ENCODE results near the gene UBE2QL1.
A peak's percentile ranks its signal among the peaks of the same experiment; 100 is the strongest.

UBE2QL1 gene

GRCh38 chr5:6472792-6473191 is 24.1 kb downstream of the UBE2QL1 start:
- H3K4me1 Mint-ChIP-seq = no peaks in the 10 kb centered on the region
- H3K36me3 Mint-ChIP-seq = no peaks in the 10 kb centered on the region
- H3K27me3 Mint-ChIP-seq = peaks cover 56% of the 10 kb centered on the region
- no peak overlapping the region for H3K4me3 Mint-ChIP-seq
- H3K27ac Mint-ChIP-seq = no peak overlapping the region
- no peak for ATAC-seq
- peaks cover 4% of the 10 kb centered on the region for H3K9me3 Mint-ChIP-seq

- ATAC-seq = peak; percentile 32
- Mint-ChIP-seq H3K27me3 (peaks cover 53% of the 10 kb centered on the region), H3K9me3 (peaks cover 4% of the 10 kb centered on the region), H3K36me3 (no peaks in the 10 kb centered on the region), H3K4me1 (no peaks in the 10 kb centered on the region), H3K4me3 (no peak overlapping the region), H3K27ac (no peak overlapping the region)
These were observed 24.6 kb downstream of the UBE2QL1 start for GRCh38 chr5:6473284-6473683.

DNA sequence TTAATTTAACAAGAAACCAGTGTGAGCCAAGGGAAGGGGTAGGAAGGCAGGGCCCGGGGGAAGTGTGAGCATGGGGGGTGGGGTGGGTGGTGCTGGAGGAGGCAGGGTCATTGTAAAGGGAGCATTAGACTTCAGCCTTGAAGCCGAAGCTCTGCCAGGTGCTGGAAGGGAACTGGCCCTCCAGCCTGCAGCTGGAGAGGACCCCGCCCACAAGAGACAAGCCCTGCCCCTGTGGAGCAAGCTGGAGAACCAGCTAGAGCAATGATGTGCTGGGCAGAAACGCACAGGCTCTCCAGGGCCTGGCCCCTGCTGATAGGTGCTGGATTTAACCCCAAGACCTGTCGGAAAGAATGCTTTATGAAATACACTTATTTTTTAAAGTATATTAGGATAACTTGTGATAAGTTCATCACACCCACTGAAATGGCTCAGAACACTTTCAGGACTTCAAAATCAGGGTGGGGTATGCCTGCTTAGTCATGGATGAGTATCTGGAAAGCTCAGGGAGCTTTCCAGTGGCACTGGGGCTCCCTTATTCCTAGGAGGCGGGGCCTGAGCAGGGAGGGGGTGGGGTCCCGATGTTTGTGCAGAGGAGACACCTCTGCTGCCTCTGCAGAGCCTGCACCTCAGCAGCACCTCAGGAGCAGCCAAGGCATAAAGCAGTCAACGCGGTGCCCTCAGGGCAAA is 27.1 kb downstream of the UBE2QL1 start:
- Mint-ChIP-seq H3K36me3 (no peaks in the 10 kb centered on the region), H3K9me3 (peaks cover 4% of the 10 kb centered on the region), H3K4me1 (peaks cover 10% of the 10 kb centered on the region), H3K27ac (no peak overlapping the region), H3K4me3 (no peak overlapping the region), H3K27me3 (peaks cover 44% of the 10 kb centered on the region)
- no peak for ATAC-seq

- Mint-ChIP-seq H3K27me3 (peaks cover 39% of the 10 kb centered on the region), H3K4me3 (no peak overlapping the region), H3K36me3 (no peaks in the 10 kb centered on the region), H3K4me1 (peaks cover 15% of the 10 kb centered on the region), H3K27ac (no peak overlapping the region), H3K9me3 (peaks cover 2% of the 10 kb centered on the region)
- no peak for ATAC-seq
These were observed 27.6 kb downstream of the UBE2QL1 start for GRCh38 chr5:6476313-6476661.

GRCh38 chr5:6478793-6479192 is 30.1 kb downstream of the UBE2QL1 start:
- Mint-ChIP-seq H3K9me3 (no peaks in the 10 kb centered on the region), H3K27ac (no peak overlapping the region), H3K4me3 (no peak overlapping the region), H3K27me3 (peaks cover 25% of the 10 kb centered on the region), H3K4me1 (peaks cover 39% of the 10 kb centered on the region), H3K36me3 (no peaks in the 10 kb centered on the region)
- no peak for ATAC-seq

DNA sequence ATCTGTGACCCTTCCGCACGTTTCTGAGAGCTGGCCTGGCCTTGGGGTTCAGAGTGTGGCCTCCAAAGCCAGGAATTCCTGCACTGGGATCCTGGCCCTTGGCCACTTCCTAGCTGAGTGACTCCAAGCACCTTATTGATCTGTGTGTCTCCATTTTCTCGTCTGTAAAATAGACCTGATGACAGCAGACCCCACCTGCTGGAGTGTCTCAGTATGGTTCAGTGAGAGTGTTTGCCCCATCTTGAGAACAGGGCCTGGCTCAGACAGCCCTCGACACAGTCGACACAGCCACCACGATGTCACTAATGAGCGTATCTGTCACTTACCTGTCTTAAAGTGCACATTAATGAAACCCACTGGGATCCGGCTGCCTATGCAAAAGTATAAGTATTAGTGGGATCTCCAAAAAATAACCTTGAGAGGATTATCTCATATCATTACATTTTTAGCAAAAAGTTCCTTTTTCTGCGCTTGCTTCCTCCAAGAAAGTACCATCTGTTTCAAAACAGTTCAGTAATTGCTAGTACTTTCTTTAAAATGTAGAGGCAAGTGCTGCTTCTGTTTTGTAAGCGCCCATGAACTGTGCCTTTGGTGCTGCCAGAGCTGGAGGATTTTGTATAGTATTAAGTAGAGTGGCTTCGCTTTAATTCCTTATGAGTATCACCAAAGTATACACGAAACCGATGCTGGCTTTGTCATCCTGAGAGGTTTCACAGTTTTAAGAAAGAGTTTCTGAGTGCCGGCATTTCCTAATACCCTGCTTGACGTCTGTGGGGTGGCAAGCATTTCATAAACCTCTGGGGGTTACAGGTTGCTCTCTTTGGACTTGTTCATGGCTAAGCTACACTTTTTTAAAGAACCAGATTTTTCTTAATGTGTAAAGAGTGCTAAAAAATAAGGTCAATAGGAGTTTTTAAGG is 31.7 kb downstream of the UBE2QL1 start:
- Mint-ChIP-seq H3K27ac (peak overlapping the region; percentile 53), H3K9me3 (no peaks in the 10 kb centered on the region), H3K36me3 (no peaks in the 10 kb centered on the region), H3K27me3 (peaks cover 19% of the 10 kb centered on the region), H3K4me1 (peaks cover 55% of the 10 kb centered on the region), H3K4me3 (no peak overlapping the region)
- ATAC-seq = peak; percentile 31

DNA sequence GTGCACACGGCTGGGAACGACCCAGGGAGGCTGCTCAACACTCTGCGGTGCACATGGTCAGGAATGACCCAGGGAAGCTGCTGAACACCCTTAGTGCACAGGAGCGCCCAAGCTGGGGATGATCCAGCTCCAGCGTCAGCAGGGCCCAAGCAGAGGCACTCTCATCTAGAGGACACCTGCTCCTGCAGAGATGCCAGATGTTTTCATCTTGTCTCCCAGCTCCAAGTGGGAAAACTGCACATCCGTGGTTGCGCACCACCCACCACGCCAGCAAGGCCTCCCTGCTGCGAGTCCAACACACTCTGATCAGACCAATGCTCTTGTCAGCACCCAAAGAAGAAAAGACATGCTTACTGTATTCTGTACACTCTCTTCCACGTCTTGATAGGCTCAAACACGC is 34.1 kb downstream of the UBE2QL1 start:
- Mint-ChIP-seq H3K27me3 (peaks cover 28% of the 10 kb centered on the region), H3K9me3 (no peaks in the 10 kb centered on the region), H3K4me3 (no peak overlapping the region), H3K4me1 (peaks cover 77% of the 10 kb centered on the region), H3K36me3 (no peaks in the 10 kb centered on the region), H3K27ac (peak overlapping the region; percentile 84)
- ATAC-seq = no peak

DNA sequence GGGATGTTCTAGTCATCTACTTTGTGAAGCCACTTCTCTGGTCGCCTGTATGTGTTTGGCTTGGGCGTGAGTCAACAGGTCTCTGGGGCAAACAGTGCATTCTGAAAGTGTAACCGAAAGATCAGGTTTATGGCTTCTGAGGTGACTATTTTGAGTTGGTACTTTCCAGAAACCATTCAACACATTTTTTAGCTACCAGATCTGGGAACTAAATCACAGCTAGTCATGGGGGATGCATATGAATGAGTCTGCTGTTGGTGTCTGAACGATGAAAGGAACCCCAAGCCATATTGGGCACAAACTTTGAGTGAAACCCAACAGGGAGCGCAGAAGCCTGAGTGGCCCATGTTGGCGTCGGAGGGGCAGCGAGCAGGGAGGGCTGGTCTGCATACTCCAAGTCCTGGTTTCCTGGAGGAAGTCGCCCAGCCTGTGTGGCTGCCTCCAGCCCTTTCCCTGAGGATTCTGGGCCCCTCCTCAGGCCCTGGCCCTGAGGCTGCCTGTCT is 35.3 kb downstream of the UBE2QL1 start:
- ATAC-seq = peak; percentile 91
- peaks cover 77% of the 10 kb centered on the region for H3K4me1 Mint-ChIP-seq
- no peaks in the 10 kb centered on the region for H3K9me3 Mint-ChIP-seq
- H3K27ac Mint-ChIP-seq = peak overlapping the region; percentile 84
- peaks cover 19% of the 10 kb centered on the region for H3K27me3 Mint-ChIP-seq
- peak overlapping the region; percentile 64 for H3K4me3 Mint-ChIP-seq
- H3K36me3 Mint-ChIP-seq = no peaks in the 10 kb centered on the region

- H3K4me3 Mint-ChIP-seq = peak overlapping the region; percentile 64
- no peaks in the 10 kb centered on the region for H3K36me3 Mint-ChIP-seq
- peaks cover 16% of the 10 kb centered on the region for H3K27me3 Mint-ChIP-seq
- ATAC-seq = no peak
- no peaks in the 10 kb centered on the region for H3K9me3 Mint-ChIP-seq
- H3K4me1 Mint-ChIP-seq = peaks cover 77% of the 10 kb centered on the region
- H3K27ac Mint-ChIP-seq = peak overlapping the region; percentile 84
These were observed 35.8 kb downstream of the UBE2QL1 start for GRCh38 chr5:6484446-6484845.

GRCh38 chr5:6484899-6485298 is 36.2 kb downstream of the UBE2QL1 start:
- H3K27ac Mint-ChIP-seq = peak overlapping the region; percentile 84
- H3K9me3 Mint-ChIP-seq = no peaks in the 10 kb centered on the region
- H3K4me3 Mint-ChIP-seq = peak overlapping the region; percentile 64
- no peak for ATAC-seq
- peaks cover 76% of the 10 kb centered on the region for H3K4me1 Mint-ChIP-seq
- H3K36me3 Mint-ChIP-seq = no peaks in the 10 kb centered on the region
- H3K27me3 Mint-ChIP-seq = peaks cover 18% of the 10 kb centered on the region

DNA sequence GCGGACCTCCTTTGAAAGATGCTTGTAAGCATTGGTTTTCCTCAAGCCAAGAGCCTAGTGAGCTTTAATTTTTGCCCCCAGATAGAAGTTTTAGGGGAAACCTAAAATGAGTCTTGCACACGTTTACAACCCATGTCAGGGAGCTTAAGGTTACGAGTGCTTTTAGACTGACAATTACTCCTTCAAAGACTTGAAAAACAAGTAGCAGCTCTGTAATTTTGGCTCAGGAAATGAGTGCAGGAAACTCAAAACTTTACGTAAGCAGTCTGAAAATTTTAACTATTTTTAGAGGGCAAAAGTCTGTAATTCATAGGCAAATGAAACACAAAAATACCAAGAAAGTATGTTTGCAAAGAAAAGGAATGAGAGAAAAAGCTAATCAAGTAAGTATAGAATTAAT is 36.8 kb downstream of the UBE2QL1 start:
- Mint-ChIP-seq H3K27me3 (peaks cover 23% of the 10 kb centered on the region), H3K9me3 (no peaks in the 10 kb centered on the region), H3K36me3 (no peaks in the 10 kb centered on the region), H3K4me3 (peak overlapping the region; percentile 64), H3K27ac (peak overlapping the region; percentile 84), H3K4me1 (peaks cover 70% of the 10 kb centered on the region)
- ATAC-seq = no peak

GRCh38 chr5:6486074-6486473 is 37.4 kb downstream of the UBE2QL1 start:
- Mint-ChIP-seq H3K36me3 (no peaks in the 10 kb centered on the region), H3K27ac (peak overlapping the region; percentile 84), H3K9me3 (no peaks in the 10 kb centered on the region), H3K4me1 (peaks cover 64% of the 10 kb centered on the region), H3K27me3 (peaks cover 24% of the 10 kb centered on the region), H3K4me3 (no peak overlapping the region)
- no peak for ATAC-seq

DNA sequence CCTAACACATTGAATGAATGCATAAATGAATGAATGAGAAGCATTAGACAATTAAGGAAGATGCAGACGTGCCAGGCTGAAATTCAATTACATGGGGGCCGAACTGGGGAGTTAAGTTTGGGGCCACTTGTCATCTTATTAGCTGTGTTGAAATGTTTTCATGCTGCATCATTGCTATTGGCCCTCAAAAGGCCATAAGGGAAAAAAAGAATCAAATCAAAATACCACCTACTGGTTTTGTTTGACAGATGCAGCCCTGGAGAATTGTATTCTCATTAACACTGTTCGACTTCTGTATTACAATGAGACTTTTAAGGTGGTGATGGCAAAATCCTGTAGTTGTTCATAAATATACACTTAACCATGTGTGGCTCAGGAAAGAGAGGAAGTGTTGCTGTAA is 38.4 kb downstream of the UBE2QL1 start:
- peaks cover 24% of the 10 kb centered on the region for H3K27me3 Mint-ChIP-seq
- H3K4me3 Mint-ChIP-seq = no peak overlapping the region
- H3K9me3 Mint-ChIP-seq = no peaks in the 10 kb centered on the region
- H3K36me3 Mint-ChIP-seq = no peaks in the 10 kb centered on the region
- no peak for ATAC-seq
- peak overlapping the region; percentile 84 for H3K27ac Mint-ChIP-seq
- H3K4me1 Mint-ChIP-seq = peaks cover 58% of the 10 kb centered on the region

DNA sequence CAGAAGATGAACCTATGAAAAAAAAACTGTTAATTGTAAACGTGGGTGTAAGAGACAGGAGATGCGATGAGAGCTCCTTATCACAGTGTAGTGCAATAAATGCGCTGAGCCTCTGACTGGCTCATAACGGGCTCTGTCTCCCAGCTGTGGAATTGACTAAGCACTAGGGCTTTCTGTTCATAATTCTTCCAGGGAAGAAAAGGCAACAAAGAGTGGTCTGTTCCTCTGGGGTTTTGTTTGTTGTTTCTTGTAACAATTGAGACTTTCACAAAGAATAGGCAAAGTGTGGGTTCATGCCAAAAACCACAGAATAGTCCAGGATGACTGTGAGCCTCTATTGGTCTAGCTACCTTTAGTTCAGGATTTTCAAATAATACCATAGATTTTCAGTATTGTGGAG is 39.4 kb downstream of the UBE2QL1 start:
- peaks cover 24% of the 10 kb centered on the region for H3K27me3 Mint-ChIP-seq
- no peak overlapping the region for H3K4me3 Mint-ChIP-seq
- H3K4me1 Mint-ChIP-seq = peaks cover 56% of the 10 kb centered on the region
- H3K9me3 Mint-ChIP-seq = no peaks in the 10 kb centered on the region
- no peak overlapping the region for H3K27ac Mint-ChIP-seq
- H3K36me3 Mint-ChIP-seq = no peaks in the 10 kb centered on the region
- no peak for ATAC-seq

DNA sequence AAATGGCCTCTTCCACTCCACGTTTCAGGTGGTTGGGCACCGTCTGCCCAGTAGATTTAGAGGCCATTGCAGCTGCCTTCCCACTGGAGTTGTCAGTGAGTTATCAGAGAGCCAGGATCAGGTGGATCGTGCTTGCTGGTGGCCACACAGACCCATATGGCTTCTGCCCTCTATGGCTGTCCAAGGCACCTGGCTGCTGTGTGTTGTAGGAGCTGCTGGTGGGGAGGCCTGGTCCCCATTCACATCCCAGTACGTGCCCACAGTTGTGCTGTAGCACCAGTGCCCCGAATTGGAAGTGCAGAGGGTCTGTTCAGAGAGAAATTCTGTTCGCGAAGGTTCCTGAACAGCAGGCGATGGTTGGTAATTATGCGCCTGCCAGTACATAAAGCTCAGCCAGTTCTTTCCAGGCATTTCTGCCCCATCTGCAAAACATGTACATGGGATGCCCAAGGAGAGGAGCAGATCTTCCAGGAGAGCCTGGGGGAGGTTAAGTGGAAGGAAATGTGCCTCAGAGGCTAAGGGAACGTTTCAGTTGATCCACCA is 41.1 kb downstream of the UBE2QL1 start:
- H3K27me3 Mint-ChIP-seq = peaks cover 36% of the 10 kb centered on the region
- no peak overlapping the region for H3K27ac Mint-ChIP-seq
- H3K4me3 Mint-ChIP-seq = no peak overlapping the region
- H3K4me1 Mint-ChIP-seq = peaks cover 41% of the 10 kb centered on the region
- no peak for ATAC-seq
- H3K9me3 Mint-ChIP-seq = no peaks in the 10 kb centered on the region
- no peaks in the 10 kb centered on the region for H3K36me3 Mint-ChIP-seq
